Thymus (tissue), 11 donors: ENCODE results near the gene HMGA1. TPM values are rescaled to one million over a fixed set of nuclear protein-coding genes. Genes with fewer than 3 reads are reported as not detected.
A peak's percentile ranks its signal among the peaks of the same experiment; 100 is the strongest.

Experiments used
- DNase-seq, 9 donors: peaks; one replicate each; pipeline ENCODE4 v3.0.0-alpha.2; 2013; ENCODE audit warnings: low spot score in 9 of 9, low read depth in 6 of 9, missing footprints in 1 of 9
- H3K27ac ChIP-seq, 2 donors: one replicate each; pipeline ENCODE4 v1.5.1; 2013; ENCODE audit warnings: control low read depth in 1 of 2, low read depth in 1 of 2, low read length in 1 of 2, mild to moderate bottlenecking in 1 of 2, moderate library complexity in 1 of 2
- H3K27me3 ChIP-seq, 2 donors: one replicate each; pipeline ENCODE4 v1.5.1; 2013; ENCODE audit warnings: low read length in 1 of 2; ENCODE audit not compliant: control insufficient read depth in 2 of 2, insufficient read depth in 1 of 2
- H3K36me3 ChIP-seq, 2 donors: one replicate each; pipeline ENCODE4 v1.5.1; 2013; ENCODE audit warnings: low read length in 1 of 2, mild to moderate bottlenecking in 1 of 2, moderate library complexity in 1 of 2; ENCODE audit not compliant: control insufficient read depth in 2 of 2, insufficient read depth in 2 of 2
- H3K4me1 ChIP-seq, 2 donors: one replicate each; pipeline ENCODE4 v1.5.1; 2013; ENCODE audit warnings: low read length in 2 of 2; ENCODE audit not compliant: control insufficient read depth in 2 of 2, insufficient read depth in 2 of 2
- H3K4me3 ChIP-seq, 2 donors: one replicate each; pipeline ENCODE4 v1.5.1; 2013; ENCODE audit warnings: low read length in 2 of 2, control low read depth in 1 of 2, mild to moderate bottlenecking in 1 of 2
- H3K9me3 ChIP-seq, 2 donors: one replicate each; pipeline ENCODE4 v1.5.1; 2013; ENCODE audit warnings: low read length in 1 of 2, mild to moderate bottlenecking in 1 of 2; ENCODE audit not compliant: control insufficient read depth in 2 of 2, insufficient read depth in 1 of 2
- WGBS: extraction: QIAGEN DNeasy Blood & Tissue Kit; methylation state at CpG from one replicate; pipeline ENCODE4 v1.1.7; 2013; 5-methylcytosine and 5-hydroxymethylcytosine counted together
- polyA plus RNA-seq: library from polyadenylated mRNA; stranded (reverse); fragments of 200-250 nt; gene quantifications from one replicate; pipeline ENCODE4 v1.2.3, GENCODE V29; 2013
- total RNA-seq: library from RNA; stranded (reverse); fragments of 120-200 nt; gene quantifications from one replicate; pipeline ENCODE4 v1.2.4, GENCODE V29; 2013
- donor health status: healthy.

Gene HMGA1
- total and polyA plus RNA-seq, 2 donors = 55.5 to 199 TPM

DNA sequence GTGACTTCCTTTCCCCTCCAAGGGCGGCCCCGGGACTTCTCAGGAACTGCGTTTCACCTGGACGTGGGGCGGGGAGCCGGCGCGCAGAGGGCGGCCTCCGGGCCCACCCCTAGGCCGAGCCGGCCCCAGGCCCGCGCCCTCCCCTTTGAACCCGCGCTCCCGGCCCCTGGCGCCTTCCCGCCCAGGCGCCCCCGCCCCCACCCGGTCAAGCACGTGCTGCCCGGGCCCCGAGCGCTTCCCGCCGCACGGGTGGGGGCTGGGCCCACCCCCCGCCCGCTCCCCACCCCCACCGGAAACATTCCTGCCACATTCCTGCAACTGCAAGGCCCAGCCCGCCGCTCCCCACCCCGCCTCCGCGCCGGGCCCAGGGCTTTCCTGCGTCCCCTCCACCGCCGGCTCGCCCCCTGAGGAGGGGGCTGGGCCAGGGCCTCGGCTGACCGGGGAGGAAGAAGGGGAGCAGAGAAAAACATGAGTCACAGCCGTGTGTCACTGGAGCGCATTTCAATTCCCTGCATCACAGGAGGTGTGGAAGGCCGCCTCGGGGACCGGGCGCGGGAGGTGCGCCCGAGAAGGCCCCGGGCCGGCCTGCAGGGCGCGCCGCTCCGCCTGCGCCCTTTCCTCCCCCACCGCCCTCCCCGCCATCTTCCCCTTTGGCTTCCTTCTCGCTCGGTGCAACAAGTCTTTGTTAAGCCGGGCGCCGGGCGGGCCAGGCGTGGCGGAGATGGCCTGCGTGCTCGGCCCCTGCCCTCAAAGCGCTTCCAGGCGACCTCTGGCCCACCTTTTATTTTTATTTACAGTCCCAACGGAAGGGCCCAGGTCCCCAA, 1.2 kb upstream of the HMGA1 start:
- peaks cover 9 to 18% of the 10 kb centered on the region in 2 donors for H3K36me3 ChIP-seq
- H3K9me3 ChIP-seq = peaks cover 0 to 2% of the 10 kb centered on the region in 2 donors
- H3K4me3 ChIP-seq = peak overlapping the region; percentile 70 to 84
- no peaks in the 10 kb centered on the region for H3K27me3 ChIP-seq
- peak overlapping the region; percentile 94 to 97 for H3K27ac ChIP-seq
- peak in 5 of 9 donors; percentile 50 to 85 (median 63) for DNase-seq
- under 1% methylated on average over 75 of the region's 75 CpGs for WGBS
- peaks cover 20 to 39% of the 10 kb centered on the region in 2 donors for H3K4me1 ChIP-seq

DNA sequence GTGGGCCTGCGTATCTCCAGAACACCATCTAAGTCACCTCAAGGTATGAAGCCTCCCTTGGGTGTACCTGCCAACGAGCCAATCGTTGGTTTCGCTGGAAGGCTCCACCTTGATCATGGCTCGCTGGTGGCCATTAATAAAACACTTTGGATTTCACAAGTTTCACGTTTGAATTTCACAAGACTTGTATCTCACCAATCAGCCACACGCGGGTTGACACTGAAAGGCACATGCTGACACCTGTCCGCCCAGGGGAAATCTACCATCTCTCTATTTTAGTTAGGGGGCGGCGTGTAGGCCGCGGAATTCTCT, 586 bp upstream of the HMGA1 start:
- Histone ChIP-seq H3K36me3 (peaks cover 15 to 24% of the 10 kb centered on the region in 2 donors), H3K4me3 (peak overlapping the region; percentile 70 to 84), H3K27me3 (no peaks in the 10 kb centered on the region), H3K27ac (peak overlapping the region; percentile 94 to 97), H3K4me1 (peaks cover 22 to 44% of the 10 kb centered on the region in 2 donors), H3K9me3 (no peaks in the 10 kb centered on the region)
- 5% methylated on average over 13 of the region's 13 CpGs for WGBS
- peak in 6 of 9 donors; percentile 44 to 82 (median 50) for DNase-seq

DNA sequence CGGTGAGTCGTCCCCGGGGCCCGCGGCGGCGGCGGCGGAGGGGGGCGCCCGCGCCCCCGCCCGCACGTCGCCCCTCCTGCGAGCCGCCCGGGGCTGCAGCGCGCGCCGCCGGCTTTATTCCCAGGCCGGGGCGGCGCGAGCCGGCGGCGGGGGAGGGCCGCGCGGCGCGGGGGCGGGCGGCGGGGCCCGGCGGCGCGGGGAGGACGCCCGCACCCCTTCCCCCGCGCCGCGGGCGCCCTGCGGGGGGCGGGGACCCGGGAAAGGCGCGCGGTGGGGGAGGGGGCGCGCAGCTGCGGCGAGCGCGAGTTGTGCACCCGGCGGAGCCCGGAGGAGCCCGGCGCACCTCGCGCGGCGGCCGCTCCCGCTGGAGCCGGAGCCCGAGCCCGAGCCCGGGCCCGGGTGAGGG, 646 bp downstream of the HMGA1 start:
- no peaks in the 10 kb centered on the region for H3K27me3 ChIP-seq
- WGBS = under 1% methylated on average over 75 of the region's 78 CpGs
- peaks cover 27 to 36% of the 10 kb centered on the region in 2 donors for H3K36me3 ChIP-seq
- H3K4me1 ChIP-seq = peaks cover 22 to 53% of the 10 kb centered on the region in 2 donors
- H3K27ac ChIP-seq = peak overlapping the region; percentile 94 to 96
- H3K9me3 ChIP-seq = no peaks in the 10 kb centered on the region
- peak overlapping the region; percentile 70 to 97 for H3K4me3 ChIP-seq
- DNase-seq = peak in 4 of 9 donors; percentile 13 to 64 (median 52)

DNA sequence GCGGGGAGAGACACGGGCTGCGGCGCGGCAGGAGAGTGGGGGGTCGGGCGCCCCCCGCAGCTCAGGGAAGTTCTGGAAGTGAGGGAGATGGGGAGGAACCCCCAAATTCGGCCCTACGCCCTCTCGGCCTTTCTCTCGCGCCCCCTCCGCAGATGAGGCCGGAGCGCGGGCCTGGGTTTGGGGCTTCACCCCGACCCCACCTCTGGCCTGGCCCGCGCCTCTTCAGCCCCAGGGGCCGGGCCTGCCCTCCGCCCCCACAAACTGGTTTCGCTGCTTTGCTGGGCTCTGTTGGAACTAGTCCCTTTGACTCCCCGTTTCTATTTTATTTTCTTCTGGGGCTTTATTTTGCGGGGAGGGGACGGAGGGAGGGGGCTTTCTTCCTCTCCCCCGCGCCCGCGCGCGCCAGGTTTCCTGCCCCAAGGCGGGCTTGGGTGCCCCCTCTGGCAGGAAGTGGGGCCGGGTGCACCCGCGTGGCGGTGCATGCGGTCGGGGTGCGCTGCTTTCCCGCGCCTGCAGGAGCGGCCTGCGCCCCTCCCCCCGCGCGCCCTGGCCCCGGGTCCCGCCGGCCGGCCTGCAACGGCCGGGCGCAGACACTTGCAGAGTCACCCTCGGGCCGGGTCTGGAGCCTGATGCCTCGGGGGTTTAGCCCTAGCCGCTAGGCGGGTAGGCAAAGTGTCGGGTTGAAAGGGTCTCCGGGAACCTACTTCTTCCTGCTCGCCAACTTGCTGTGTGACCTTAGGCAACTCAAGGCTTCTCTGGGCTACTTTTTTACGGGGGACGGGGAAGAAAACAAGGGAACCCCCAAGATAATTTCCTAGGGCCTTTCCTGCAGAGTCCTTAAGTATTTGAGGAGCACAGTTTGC, 1.3 kb downstream of the HMGA1 start:
- peak overlapping the region; percentile 67 to 96 for H3K27ac ChIP-seq
- no peaks in the 10 kb centered on the region for H3K27me3 ChIP-seq
- peak overlapping the region; percentile 70 to 97 for H3K4me3 ChIP-seq
- peak in 7 of 9 donors; percentile 54 to 91 (median 75) for DNase-seq
- H3K36me3 ChIP-seq = peaks cover 34 to 42% of the 10 kb centered on the region in 2 donors
- H3K9me3 ChIP-seq = no peaks in the 10 kb centered on the region
- H3K4me1 ChIP-seq = peaks cover 22 to 58% of the 10 kb centered on the region in 2 donors
- WGBS = 1% methylated on average over 64 of the region's 64 CpGs

DNA sequence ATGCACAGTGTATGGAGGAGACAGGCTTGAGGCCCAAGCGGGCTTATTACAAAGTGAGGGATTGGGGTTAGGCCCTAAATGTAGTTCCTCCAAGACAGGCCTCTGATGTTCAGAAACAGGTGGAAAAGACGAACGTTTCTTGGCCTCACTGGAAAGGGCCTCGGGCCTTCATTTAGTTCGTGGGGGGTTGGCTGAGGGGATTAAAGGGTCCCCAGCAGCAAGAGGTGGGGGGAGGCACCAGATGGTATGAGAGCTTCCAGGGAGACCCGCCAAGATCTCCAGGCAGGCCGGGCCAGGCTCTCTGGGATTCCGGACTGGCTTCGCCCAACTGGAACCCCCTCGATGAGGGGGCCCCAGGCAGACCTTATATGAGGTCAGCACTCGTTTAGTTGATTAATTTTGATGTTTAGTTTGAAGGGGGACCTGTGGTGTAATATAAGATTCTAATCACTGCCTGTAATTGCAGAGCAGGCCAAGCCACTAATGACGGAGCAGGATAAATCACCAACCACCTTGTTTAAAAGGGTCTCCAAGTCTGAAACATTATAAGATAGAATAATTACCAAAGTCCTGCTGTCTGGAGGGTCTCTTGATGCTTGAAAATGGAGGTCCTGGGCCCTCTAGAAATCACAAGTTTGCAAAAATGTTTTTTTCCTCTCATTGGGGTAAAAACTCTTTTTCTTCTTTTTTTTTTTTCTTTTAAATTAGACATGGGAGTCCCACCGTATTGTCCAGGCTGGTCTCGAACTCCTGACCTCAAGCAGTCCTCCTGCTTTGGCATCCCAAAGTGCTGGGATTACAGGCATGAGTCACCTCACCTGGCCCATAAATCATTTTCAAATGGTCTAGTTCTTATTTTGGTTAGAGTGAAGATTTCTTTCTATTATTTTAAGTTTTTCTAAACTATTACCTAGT, 2.2 kb downstream of the HMGA1 start:
- peak overlapping the region; percentile 18 to 67 for H3K27ac ChIP-seq
- no peaks in the 10 kb centered on the region for H3K9me3 ChIP-seq
- H3K27me3 ChIP-seq = no peaks in the 10 kb centered on the region
- peaks cover 40 to 51% of the 10 kb centered on the region in 2 donors for H3K36me3 ChIP-seq
- H3K4me1 ChIP-seq = peaks cover 22 to 62% of the 10 kb centered on the region in 2 donors
- WGBS = 62% methylated on average over 14 of the region's 14 CpGs
- peak overlapping the region; percentile 70 to 97 for H3K4me3 ChIP-seq
- no peak for DNase-seq

DNA sequence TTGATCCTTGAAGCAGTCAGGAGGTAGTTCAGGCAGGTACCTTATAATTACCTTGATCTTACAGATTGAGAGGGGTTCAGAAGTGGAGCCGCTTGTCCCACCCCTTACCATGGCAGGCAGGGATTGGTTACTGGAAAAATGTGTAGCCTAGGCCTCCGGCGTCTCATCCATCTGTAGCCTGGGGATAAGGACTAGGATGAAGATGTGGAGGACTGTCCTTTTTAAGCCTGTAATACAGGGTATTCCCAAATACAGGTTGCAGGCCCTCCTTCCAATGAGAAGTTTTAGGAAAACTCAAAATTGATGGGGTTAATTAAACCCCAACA, 2.8 kb downstream of the HMGA1 start:
- Histone ChIP-seq H3K4me1 (peaks cover 22 to 62% of the 10 kb centered on the region in 2 donors), H3K27me3 (no peaks in the 10 kb centered on the region), H3K36me3 (peaks cover 45 to 57% of the 10 kb centered on the region in 2 donors), H3K4me3 (peak overlapping the region in 1 of 2 donors; percentile 97), H3K27ac (no peak overlapping the region), H3K9me3 (no peaks in the 10 kb centered on the region)
- whole genome bisulfite sequencing = 96% methylated on average over 3 of the region's 3 CpGs
- no peak for DNase-seq

DNA sequence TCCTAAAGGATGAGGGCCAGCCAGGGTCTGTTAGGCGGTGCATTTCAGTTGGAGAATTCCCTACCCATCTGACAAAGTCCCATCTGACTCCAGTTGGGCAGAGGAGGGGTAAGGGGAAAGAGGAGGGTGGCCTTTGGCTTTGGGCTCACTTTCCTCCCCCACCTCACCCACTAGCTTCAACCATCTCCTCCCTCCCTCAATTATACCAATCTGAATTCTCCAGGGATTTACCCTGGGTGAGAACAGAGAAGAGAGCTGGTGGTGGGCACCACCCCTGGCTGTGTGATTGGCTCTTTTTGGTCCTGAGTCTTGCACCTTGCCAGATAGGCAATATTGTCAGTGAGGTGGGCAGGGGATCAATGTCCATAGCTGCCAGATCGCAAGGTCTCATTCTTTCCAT, 3.2 kb downstream of the HMGA1 start:
- no peak for DNase-seq
- 95% methylated on average over 2 of the region's 2 CpGs for WGBS
- Histone ChIP-seq H3K4me3 (no peak overlapping the region), H3K27me3 (no peaks in the 10 kb centered on the region), H3K9me3 (no peaks in the 10 kb centered on the region), H3K4me1 (peaks cover 22 to 59% of the 10 kb centered on the region in 2 donors), H3K36me3 (peaks cover 49 to 60% of the 10 kb centered on the region in 2 donors), H3K27ac (no peak overlapping the region)

DNA sequence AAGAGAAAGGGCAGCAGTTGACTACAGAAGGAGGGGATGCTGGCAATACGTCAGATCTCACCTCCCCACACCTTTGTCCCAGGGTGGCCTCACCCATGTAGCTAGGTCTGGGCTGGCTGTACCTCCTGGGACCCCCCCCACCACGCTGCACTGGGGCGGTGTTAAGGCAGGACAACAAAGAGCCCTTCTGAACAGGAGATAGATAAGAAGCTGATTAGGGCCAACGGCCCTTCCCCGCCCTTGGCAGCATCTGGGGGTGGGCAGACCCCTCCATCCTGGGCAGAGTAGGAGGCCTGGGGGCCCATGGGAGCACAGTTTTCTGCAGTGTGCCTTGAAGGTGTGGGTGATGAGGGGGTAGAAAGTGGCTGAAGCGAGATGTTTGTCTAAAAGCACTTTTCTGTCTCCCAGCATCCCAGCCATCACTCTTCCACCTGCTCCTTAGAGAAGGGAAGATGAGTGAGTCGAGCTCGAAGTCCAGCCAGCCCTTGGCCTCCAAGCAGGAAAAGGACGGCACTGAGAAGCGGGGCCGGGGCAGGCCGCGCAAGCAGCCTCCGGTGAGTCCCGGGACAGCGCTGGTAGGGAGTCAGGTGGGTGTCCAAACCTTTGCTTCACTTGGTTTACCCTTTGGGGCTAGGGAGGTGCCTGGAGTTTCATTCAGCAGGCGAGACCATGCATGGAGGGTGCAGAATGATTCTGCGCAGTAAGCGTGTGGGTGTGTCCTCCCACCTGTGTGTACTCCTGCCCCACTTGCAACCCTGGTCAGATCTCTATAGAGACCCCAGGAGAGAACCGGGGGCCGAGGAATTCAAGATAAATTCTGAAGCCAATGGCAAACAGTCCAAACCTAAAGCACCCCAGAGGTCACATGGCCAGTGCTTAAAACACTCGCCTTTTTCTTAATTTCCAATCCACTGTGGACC, 3.9 kb downstream of the HMGA1 start:
- Histone ChIP-seq H3K9me3 (no peaks in the 10 kb centered on the region), H3K27ac (no peak overlapping the region), H3K36me3 (peaks cover 51 to 63% of the 10 kb centered on the region in 2 donors), H3K4me3 (no peak overlapping the region), H3K4me1 (peaks cover 22 to 54% of the 10 kb centered on the region in 2 donors), H3K27me3 (no peaks in the 10 kb centered on the region)
- 96% methylated on average over 22 of the region's 22 CpGs for WGBS
- DNase-seq = no peak
